Right ventricle myocardium superior (tissue), 1 donor: Measurements from ENCODE around the gene FRRS1L. TPM values are rescaled to one million over a fixed set of nuclear protein-coding genes. Genes with fewer than 3 reads are reported as not detected.

ENCODE experiments used
- ATAC-seq: fragments of 200-7000 bp; cut with Tn5 transposase; one replicate; pipeline ENCODE4 v1.9.1; 2020; ENCODE audit warnings: mild to moderate bottlenecking; ENCODE audit not compliant: poor library complexity
- DNase-seq: peaks from one replicate; pipeline ENCODE4 v3.0.0-alpha.2; 2020
- intact Hi-C: fragments of 100-400 bp; cut with DNase I; formaldehyde crosslinking; loops from one replicate; pipeline ENCODE4 v1.11.2; 2022
- total RNA-seq: library from RNA; stranded (reverse); fragmentation: NEBNext Ultra II Directional; extraction: Animal tissue kit (Norgen Biotek cat#: 25700); gene quantifications from one replicate; pipeline ENCODE4 v1.2.1, GENCODE V29; 2021
- donor health status: DM: no; HTN: yes; CAD: no; lungs with severe emphysema.

Gene FRRS1L
- total RNA-seq, 1 donor from 2014 or later: 1.2 TPM

- ATAC-seq (no peak), DNase-seq (no peak)
- intact Hi-C loops: loop anchor here (10.0 kb wide), 1 partner anchor 144 kb away; the partner anchor contains the start of gene EPB41L4B
Observed at GRCh38 chr9:109181284-109181683, 14.2 kb upstream of the FRRS1L start.

DNA sequence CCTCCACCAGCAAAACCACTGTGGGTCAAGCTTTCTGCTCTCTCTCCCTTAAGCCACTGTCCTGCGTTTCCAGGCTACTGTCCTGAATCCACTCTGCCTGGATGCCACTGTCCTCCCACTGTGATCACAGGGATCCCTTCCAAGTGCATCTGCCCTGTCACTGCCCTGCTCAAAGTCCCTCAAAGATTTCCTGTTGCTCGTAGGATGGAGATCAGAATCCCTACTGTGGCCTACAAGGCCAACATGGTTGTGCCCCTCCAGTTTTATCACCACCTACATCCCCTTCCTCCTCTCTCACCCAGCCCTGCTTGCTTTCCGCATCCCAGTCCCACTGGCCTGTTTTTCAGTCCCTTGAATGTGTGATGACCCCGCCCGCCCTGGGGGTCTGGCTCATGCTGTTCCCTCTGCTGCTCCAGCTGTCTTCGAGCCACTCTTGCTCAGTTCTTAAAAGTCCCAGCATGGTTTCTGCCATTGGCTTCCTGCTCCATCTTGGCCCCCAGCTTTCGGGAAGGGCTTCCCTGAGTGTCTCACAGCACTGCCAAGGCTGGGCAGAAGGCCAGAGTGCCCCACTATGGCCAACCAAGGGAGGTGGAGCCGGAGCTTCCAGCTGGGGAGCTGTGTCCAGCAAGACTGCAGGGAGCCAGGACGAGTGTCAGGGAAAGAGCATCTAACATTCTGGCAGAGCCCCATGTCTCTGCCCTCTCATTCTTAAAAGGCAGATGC lies 12.9 kb upstream of the FRRS1L start:
- ATAC-seq (peak; percentile 52), DNase-seq (peak; percentile 60)
- intact Hi-C loops: loop anchor here (10.0 kb wide), 1 partner anchor 145 kb away; the partner anchor contains the start of gene EPB41L4B

DNA sequence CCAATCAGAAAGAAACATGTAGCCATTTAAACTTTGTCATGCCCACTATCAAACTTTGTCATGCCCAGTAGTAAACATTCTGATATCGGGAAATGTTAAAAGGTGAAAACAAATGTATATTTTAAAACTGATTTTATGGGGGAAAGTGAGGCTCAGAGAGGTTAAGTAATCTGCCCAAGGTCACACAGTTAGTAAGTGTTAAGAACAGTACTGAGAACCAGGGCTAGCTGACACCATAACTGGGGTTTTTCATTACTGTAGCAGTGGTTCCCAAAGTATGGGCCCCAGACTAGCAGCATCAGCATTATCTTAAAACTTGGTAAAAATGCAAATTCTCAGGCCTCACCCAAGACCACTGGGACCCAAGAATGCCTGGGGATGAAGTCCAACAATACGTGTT lies 9.9 kb upstream of the FRRS1L start:
- intact Hi-C loops: no loop called here
- ATAC-seq (no peak), DNase-seq (no peak)

DNA sequence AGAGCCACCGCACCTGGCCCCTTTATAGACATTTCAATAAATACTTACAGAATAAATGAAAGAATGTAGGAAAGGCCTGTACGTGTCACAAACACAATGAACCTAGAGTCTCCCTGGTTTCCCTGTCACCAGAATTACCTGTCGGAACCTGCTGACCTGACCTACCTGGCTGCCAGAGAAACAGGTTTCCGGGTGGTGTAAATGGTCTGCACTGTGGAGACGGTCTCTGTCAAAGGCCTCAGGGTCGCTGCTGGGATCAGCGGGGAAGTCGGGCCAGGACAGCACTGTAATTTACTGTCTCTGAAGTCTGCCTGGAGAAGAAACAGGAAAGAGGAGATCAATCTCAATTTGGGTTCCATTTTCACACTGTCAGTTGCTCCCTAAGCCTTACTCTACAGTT lies 9.3 kb upstream of the FRRS1L start:
- ATAC-seq (no peak), DNase-seq (no peak)
- intact Hi-C loops: no loop called here

DNA sequence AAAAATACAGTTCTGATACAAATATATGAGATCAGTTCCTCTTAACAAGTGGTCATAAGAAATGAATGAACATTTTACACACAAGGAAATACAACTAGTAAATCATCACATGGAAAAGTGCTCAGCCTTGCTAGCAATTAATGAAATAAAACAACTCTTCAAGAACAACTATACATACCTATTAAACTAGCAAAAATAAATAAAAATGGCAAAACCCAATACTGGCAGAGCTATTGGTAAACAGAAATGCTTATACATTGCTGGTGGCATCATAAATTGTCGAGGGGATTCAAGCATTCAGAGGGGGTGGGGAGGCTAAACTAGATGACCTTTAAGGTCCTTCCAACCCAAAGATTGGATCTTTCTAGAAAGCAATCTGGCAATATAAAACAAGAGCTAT lies 5.9 kb upstream of the FRRS1L start:
- DNase-seq (no peak), ATAC-seq (no peak)
- intact Hi-C loops: no loop called here

DNA sequence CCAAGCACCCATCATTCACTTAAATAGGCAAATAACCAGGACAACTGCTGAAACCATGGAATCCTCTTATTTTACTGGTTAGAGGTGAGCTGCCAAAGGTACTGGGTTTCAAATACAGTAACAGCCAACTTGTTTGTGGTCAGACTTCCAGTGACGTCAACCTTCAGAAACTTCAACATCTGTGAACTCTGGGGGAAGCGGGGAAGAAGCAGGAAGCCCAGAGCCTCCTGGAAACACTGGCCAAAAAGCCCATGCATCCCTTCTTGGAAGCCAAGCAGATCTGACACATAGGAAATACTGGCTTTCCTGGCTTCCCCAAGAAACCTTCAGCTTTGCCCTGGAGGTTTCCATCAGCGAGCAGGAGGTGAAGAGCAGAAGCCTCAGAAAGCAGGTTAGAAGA lies 4.9 kb upstream of the FRRS1L start:
- ATAC-seq (no peak), DNase-seq (no peak)
- intact Hi-C loops: no loop called here

DNA sequence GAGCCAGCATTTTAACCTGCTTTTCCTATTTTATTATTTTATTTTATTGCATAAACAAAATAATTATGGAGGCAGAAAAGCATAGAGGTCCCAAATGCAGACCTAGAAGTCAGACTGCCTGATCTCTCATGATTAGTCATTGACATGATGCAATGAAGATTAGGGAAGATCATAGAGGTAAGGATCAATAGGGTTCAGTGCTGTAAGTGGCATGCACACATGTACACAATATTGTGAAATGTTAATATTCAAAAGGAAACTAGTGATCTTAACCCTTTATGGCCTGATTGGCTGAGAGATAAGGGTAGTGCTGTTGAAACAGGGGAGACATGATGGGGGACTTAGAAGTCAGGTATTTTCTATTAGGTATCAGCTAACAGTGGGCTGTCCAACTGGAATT lies 1.1 kb upstream of the FRRS1L start:
- intact Hi-C loops: no loop called here
- no peak for DNase-seq
- ATAC-seq: no peak

- no peak for ATAC-seq
- DNase-seq: no peak
- intact Hi-C loops: no loop called here
Observed at GRCh38 chr9:109167716-109168115, 667 bp upstream of the FRRS1L start.

DNA sequence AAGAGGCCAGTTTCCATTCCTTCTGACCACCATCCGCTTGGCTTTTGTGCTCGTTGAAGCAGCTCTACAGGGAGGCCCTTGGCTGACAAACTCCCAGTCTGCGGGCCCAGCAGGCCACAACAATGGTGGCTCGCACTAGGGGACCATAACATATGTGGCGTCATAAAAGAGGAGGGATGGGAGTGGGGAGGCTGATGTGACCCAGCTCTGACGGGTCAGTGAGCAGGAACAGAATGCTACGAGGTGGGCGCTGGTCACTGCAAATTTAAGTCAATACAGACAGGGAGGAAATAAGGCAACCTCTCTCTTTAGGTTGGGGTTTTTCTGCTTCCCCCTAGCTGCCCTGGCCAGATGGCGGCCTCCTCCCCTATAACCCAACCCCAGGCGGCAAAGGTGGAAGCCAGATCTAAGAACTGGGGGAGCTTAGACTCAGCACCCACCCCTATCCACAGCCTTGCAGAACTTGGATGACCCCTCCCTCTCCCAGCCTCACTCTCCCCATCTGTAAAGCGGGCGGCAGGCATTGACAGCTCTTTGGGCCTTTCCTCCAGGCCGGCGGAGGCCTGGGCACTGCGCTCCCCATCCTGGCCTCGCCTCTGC lies 778 bp downstream of the FRRS1L start:
- DNase-seq (no peak), ATAC-seq (no peak)
- intact Hi-C loops: no loop called here

DNA sequence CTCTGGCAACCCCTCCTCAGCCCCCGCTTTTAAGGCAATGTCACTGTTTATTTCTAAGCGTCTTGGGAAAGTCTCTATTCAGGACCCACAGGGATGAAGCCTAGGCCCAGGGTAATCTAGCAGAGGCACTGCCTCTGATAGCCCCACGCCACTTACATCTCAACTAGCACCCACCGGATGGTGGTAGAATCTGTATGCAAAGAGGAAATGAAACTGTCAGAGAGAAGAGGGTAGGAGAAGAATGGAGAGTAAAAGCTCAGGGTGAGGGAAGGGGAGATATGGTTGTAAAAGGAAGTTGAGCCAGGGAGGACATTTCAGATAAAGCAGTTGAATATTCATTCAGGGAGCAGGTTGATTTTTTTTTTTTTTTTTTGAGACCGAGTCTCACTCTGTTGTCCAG lies 3.0 kb downstream of the FRRS1L start:
- intact Hi-C loops: no loop called here
- DNase-seq: no peak
- ATAC-seq: no peak

DNA sequence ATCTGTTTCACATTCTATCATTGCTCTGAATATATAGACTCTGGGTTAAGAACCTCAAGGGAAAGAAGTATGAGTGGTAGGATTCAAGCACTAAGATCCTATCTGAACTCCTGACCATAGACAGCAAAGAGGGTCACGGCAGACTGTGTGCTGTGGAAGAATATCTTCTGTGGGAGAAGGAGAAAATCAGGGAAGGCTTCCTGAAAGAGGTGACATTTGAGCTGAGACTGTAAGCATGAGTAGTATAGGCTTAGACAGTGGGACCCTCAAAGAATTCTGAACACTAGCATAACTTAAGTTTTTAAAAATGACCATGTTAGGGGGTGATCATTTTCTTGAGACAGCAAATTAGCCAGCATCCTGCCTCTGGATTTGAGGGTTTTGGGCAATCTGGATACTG lies 3.9 kb downstream of the FRRS1L start:
- intact Hi-C loops: no loop called here
- no peak for ATAC-seq

DNA sequence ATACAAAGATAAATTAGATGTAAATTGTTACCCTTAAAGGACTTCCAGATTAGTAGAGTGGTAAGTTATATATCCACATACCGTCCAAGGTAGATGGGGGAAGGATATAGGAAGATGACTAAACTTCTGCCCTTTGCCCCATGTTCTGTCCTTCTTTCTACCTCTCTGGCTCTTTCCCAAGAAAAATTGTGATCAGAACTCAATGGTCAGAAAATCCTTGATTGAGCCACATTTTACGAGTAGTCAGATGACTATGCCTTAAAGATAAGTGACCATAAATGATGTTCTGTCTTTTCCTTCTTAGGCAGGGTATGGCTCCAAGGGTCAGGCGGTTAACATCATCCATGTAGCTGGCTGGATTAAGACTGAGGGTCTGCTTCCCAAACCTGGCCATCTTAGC lies 4.4 kb downstream of the FRRS1L start:
- DNase-seq (no peak), ATAC-seq (no peak)

More for the DNA sequence above, 3.9 kb downstream of the FRRS1L start:
- no peak for DNase-seq

DNA sequence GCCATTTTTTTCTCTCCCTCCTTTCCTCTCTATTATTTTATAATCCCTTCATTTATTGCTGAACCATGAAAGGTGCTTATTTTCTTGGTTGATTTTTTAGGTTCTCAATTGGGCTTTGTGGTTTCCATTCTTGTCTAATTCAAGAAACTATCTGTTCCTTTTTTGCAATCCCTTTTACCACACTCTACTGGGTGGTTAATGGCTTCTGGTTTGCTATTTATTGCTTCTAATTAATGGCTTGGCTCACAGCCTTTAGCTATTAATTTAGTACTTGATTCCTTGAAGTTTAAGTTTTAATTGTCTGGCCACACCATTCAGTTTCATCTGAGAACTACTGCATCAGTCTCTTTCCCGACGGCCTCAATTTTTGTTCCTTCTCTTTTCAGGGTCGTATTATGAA lies 5.6 kb downstream of the FRRS1L start:
- intact Hi-C loops: no loop called here
- ATAC-seq (no peak), DNase-seq (no peak)

More for the DNA sequence above, 4.4 kb downstream of the FRRS1L start:
- intact Hi-C loops: no loop called here

GRCh38 chr9:109159583-109159982 lies 7.5 kb downstream of the FRRS1L start:
- intact Hi-C loops: no loop called here
- DNase-seq (no peak), ATAC-seq (no peak)

- DNase-seq (no peak), ATAC-seq (no peak)
- intact Hi-C loops: no loop called here
Observed at GRCh38 chr9:109158651-109159050, 8.4 kb downstream of the FRRS1L start.

DNA sequence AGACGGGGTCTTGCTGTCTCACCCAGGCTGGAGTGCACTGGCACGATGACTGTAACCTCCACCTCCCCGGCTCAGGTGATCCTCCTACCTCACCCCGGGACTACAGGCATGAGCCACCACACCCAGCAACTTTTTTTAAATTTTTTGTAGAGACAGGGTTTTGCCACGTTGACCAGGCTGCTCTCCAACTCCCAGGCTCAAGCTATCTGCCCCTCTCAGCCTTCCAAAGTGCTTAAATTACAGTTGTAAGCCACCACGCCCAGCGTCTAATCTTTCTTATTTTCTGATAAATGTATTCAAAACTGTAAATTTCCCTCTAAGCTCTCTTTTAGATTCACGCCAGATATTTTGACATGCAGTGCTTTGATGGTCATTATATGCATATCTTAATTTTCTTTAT lies 10.3 kb downstream of the FRRS1L start:
- no peak for ATAC-seq
- DNase-seq: no peak
- intact Hi-C loops: no loop called here

DNA sequence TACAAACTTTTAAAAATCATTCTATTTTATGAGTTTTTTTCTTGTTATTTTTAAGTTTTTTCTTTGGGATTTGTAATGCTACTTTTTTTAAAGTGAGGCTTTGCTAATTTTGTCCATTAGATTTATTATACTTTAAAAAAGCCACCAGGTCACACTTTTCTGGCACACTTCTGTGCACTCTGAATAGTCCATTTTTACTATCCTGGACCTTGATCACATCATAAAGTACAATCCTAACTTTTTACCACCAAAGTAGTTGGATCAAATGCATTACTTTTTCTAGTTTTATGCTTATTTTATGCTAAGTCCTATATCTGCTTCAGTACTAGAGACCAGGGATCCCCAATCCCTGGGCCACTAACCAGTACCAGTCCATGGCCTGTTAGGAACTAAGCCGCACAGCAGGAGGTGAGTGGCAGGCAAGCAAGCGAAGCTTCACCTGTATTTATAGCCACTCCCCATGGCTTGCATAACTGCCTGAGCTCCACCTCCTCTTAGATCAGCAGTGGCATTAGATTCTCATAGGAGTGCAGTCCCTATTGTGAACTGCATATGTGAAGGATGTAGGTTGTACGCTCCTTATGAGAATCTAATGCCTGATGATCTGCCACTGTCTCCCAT lies 16.0 kb downstream of the FRRS1L start:
- ATAC-seq (no peak), DNase-seq (no peak)
- intact Hi-C loops: no loop called here

DNA sequence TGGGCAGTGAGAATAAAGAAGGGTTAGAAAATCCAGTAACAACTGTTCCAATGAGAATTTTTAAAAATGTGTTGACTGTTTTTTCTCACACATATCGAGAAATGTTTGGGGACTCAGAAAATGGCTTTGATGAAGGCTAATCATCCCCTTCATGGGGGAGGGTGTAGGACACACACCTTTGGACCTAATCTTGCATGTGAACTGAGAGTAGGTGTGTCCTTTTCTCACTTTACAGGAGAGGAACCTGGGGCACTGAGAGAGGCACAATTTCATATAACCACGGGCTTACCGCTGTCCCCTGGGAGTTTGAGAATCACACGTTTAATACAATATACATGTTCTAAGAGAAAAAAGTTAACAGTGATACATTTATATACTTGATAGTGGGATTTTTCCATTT lies 17.3 kb downstream of the FRRS1L start:
- intact Hi-C loops: no loop called here
- ATAC-seq (no peak), DNase-seq (no peak)

GRCh38 chr9:109149089-109149488 lies 18.0 kb downstream of the FRRS1L start:
- intact Hi-C loops: no loop called here
- no peak for DNase-seq
- ATAC-seq: no peak

- intact Hi-C loops: no loop called here
- DNase-seq (no peak), ATAC-seq (no peak)
Observed at GRCh38 chr9:109145051-109145450, 22.0 kb downstream of the FRRS1L start.
